ENCODE measurements around the gene RAB9A.
"Not testable (repeated sequence)": the region's sequence is repeated elsewhere in the genome, so short reads cannot be mapped to it uniquely, and the experiment has no call there.

DNA sequence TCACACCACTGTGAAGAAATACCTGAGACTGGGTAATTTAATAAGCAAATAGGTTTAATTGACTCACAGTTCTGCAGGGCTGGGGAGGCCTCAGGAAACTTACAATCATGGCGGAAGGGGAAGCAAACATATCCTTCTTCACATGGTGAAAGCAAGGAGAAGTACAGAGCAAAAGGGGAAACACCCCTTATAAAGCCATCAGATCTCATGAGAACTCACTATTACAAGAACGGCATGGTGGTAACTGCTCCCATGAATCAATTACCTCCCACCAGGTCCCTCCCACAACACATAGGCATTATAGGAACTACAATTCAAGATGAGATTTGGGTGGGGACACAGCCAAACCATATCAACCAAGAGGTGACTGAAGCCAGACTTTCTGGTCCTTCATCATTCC is 40.6 kb upstream of the RAB9A start:
- TF ChIP-seq, protein P1, sequence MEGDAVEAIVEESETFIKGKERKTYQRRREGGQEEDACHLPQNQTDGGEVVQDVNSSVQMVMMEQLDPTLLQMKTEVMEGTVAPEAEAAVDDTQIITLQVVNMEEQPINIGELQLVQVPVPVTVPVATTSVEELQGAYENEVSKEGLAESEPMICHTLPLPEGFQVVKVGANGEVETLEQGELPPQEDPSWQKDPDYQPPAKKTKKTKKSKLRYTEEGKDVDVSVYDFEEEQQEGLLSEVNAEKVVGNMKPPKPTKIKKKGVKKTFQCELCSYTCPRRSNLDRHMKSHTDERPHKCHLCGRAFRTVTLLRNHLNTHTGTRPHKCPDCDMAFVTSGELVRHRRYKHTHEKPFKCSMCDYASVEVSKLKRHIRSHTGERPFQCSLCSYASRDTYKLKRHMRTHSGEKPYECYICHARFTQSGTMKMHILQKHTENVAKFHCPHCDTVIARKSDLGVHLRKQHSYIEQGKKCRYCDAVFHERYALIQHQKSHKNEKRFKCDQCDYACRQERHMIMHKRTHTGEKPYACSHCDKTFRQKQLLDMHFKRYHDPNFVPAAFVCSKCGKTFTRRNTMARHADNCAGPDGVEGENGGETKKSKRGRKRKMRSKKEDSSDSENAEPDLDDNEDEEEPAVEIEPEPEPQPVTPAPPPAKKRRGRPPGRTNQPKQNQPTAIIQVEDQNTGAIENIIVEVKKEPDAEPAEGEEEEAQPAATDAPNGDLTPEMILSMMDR (IDR thresholded peaks at IDR 0.05) = not testable (repeated sequence)
- TF ChIP-seq TEAD1 (CRISPR knock-in tag; IDR thresholded peaks at IDR 0.05) = not testable (repeated sequence)
- TF ChIP-seq, protein P2, sequence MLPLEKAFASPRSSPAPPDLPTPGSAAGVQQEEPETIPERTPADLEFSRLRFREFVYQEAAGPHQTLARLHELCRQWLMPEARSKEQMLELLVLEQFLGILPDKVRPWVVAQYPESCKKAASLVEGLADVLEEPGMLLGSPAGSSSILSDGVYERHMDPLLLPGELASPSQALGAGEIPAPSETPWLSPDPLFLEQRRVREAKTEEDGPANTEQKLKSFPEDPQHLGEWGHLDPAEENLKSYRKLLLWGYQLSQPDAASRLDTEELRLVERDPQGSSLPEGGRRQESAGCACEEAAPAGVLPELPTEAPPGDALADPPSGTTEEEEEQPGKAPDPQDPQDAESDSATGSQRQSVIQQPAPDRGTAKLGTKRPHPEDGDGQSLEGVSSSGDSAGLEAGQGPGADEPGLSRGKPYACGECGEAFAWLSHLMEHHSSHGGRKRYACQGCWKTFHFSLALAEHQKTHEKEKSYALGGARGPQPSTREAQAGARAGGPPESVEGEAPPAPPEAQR (CRISPR knock-in tag; IDR thresholded peaks at IDR 0.05) = not testable (repeated sequence)
